Epithelial cell of esophagus (primary cell): ENCODE data around the gene FGFR1OP2.

Experiments used
- DNase-seq: peaks from one replicate; pipeline ENCODE4 v3.0.0; 2010; ENCODE audit warnings: low read depth
- H3K4me3 ChIP-seq: 2 replicates; pipeline ENCODE4 v1.5.1; 2011; ENCODE audit warnings: mild to moderate bottlenecking, low read length, control low read depth
- CTCF ChIP-seq: IDR thresholded peaks from 2 replicates; pipeline ENCODE4 v1.5.1; 2011; ENCODE audit warnings: low read depth, mild to moderate bottlenecking, low read length, control low read depth, inconsistent platforms; ENCODE audit not compliant: insufficient read depth; ENCODE audit errors: missing control alignments

FGFR1OP2 gene

GRCh38 chr12:27014085-27014858 is 76.0 kb downstream of the FGFR1OP2 start, which contains the start of gene TM7SF3:
TSS of gene TM7SF3 (minus strand) at chr12:27014384. CDS start at chr12:27014168, 216 bp downstream.
- DNase-seq: peak; percentile 95
- peak within 1 kb of the TSS; percentile 96 for H3K4me3 ChIP-seq
- peak; percentile 60 for TF ChIP-seq CTCF

- peak; percentile 30 for DNase-seq
- H3K4me3 ChIP-seq: peak overlapping the region; percentile 46
- TF ChIP-seq CTCF: no peak
These were observed 76.8 kb downstream of the FGFR1OP2 start for GRCh38 chr12:27014859-27015729.

GRCh38 chr12:27015730-27016076 is 77.4 kb downstream of the FGFR1OP2 start:
- peak; percentile 53 for DNase-seq
- H3K4me3 ChIP-seq: no peak overlapping the region
- TF ChIP-seq CTCF: peak; percentile 28
